ENCODE measurements around the gene PLGLB2. TPM values are rescaled to one million over a fixed set of nuclear protein-coding genes. Genes with fewer than 3 reads are reported as not detected.

PLGLB2 gene
- total RNA-seq, 4 donors from 2014 or later = 0.39 to 6.7 (median 1.5) TPM

Other genes with a start within 250 kb of the PLGLB2 start
- 1 to 10 TPM; 1.0 to 9.0 (median 3.8) TPM for gene RGPD2, start 77.7 kb downstream of the PLGLB2 start, total RNA-seq